ENCODE results near the gene GALK2.
"Not testable (repeated sequence)": the region's sequence is repeated elsewhere in the genome, so short reads cannot be mapped to it uniquely, and the experiment has no call there.

The GALK2 gene

DNA sequence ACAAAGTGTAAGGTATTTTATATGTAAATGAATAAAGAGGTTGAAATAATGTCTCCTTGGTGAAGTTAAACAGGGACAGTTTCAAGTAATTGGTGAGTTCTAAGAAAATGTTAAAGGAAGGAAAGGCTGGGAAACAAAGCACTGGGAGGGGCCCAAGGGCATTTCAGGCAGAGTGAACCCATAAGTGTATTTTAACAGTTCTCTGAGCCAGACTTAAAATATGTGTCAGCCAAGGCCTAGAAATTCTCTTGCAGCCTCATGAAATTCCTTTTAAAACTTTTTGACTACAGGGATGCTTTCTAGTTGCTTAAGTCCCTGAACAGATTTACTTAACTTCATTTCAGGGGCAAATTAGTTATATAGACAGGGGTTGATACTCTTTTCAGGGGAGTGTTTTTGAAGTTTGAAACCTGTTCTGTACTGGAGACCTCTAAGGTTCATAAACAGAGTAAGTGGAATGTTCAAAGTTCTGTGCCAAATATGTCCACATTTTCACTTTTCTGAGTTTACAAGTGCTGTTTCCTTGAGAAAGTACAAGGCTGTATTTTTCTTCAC lies 77.6 kb downstream of the GALK2 start:
- no peaks in the 10 kb centered on the region for H3K27me3 ChIP-seq (ENCODE audit: insufficient read depth, low read depth)
- no peaks in the 10 kb centered on the region; the same call in 1 of the 2 replicates for H3K36me3 ChIP-seq (ENCODE audit: insufficient read depth)
- peaks cover 10% of the 10 kb centered on the region for H3K4me1 ChIP-seq (ENCODE audit: low read depth, poor library complexity, severe bottlenecking)
- H3K4me3 ChIP-seq (IDR thresholded peaks at IDR 0.05; ENCODE audit: insufficient read depth, low read depth, low read length): no peak overlapping the region
- H2AFZ ChIP-seq (ENCODE audit: low read depth): no peak overlapping the region
- H3K4me2 ChIP-seq: no peak overlapping the region
- no peaks in the 10 kb centered on the region for H3K79me2 ChIP-seq (ENCODE audit: insufficient read depth, low read depth)
- no peaks in the 10 kb centered on the region for H4K20me1 ChIP-seq (ENCODE audit: insufficient read depth)
- H3K27ac ChIP-seq: no peak overlapping the region
- TF ChIP-seq, protein P1, sequence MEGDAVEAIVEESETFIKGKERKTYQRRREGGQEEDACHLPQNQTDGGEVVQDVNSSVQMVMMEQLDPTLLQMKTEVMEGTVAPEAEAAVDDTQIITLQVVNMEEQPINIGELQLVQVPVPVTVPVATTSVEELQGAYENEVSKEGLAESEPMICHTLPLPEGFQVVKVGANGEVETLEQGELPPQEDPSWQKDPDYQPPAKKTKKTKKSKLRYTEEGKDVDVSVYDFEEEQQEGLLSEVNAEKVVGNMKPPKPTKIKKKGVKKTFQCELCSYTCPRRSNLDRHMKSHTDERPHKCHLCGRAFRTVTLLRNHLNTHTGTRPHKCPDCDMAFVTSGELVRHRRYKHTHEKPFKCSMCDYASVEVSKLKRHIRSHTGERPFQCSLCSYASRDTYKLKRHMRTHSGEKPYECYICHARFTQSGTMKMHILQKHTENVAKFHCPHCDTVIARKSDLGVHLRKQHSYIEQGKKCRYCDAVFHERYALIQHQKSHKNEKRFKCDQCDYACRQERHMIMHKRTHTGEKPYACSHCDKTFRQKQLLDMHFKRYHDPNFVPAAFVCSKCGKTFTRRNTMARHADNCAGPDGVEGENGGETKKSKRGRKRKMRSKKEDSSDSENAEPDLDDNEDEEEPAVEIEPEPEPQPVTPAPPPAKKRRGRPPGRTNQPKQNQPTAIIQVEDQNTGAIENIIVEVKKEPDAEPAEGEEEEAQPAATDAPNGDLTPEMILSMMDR (conservative IDR thresholded peaks at IDR 0.05; ENCODE audit: low read depth, low read length): no peak
- no peak overlapping the region for H3K9ac ChIP-seq

DNA sequence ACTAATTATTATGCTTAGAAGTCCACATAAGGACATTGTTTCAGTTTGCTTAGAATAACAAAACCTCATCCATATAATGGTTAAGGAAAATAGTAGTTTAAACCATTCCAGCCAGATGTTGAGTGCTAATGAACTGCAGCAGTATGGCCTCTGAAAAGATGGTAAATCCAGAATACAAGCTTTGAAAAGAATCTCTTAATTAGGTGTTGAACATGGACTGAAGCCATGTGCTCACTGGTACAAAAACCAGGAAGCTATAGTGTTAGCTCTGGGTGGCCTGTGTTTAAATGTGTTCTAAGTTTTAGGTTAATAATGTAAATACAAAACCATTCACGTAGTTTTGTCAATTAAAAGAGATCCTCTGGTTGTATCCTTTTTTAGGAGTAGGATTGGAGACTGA lies 78.2 kb downstream of the GALK2 start:
- Histone ChIP-seq H3K4me3 (IDR thresholded peaks at IDR 0.05; ENCODE audit: insufficient read depth, low read depth, low read length) (no peak overlapping the region), H2AFZ (ENCODE audit: low read depth) (no peak overlapping the region), H3K27ac (no peak overlapping the region), H3K79me2 (ENCODE audit: insufficient read depth, low read depth) (no peaks in the 10 kb centered on the region), H3K4me2 (no peak overlapping the region), H3K36me3 (ENCODE audit: insufficient read depth) (no peaks in the 10 kb centered on the region; the same call in 1 of the 2 replicates), H3K27me3 (ENCODE audit: insufficient read depth, low read depth) (no peaks in the 10 kb centered on the region), H3K4me1 (ENCODE audit: low read depth, poor library complexity, severe bottlenecking) (peaks cover 10% of the 10 kb centered on the region), H3K9ac (no peak overlapping the region), H4K20me1 (ENCODE audit: insufficient read depth) (no peaks in the 10 kb centered on the region)
- TF ChIP-seq, protein P1 (conservative IDR thresholded peaks at IDR 0.05; ENCODE audit: low read depth, low read length): no peak

DNA sequence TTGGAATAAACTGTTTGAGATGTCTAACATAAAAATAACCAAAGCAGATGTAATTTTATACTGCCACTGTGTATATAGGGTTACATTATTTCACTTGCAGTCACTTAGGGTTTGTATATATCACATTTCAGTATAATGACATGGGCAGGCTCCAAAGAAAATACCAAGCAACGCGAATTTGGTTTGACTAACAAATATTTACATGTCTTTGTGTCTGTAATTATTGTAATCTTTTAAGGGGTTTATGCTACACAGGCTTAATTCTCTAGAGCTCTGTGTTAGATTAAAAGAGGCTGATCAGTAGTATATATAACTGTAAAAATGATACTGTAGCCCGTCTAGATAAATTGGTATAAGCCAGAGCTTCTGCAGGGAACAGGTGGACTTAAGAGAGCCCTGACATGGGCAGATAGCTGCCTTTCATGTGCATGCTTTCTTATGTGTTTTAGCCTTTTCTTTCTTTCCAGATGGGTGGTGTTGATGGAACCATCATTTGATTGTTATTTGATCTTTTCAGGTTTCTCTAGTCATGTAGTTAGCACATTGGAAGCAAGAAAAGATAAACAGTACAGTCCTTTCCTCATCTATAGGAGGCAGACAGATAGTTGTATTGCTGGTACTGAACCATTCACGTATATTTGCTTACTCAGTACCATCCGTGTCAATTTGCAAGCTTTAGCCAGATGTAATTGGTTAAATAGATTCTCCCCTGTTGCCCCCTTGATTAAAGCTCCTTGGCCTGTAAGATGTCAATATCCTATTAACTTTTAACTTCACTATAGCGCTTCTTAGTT lies 86.1 kb downstream of the GALK2 start:
- H3K27ac ChIP-seq: no peak overlapping the region
- TF ChIP-seq, protein P1 (conservative IDR thresholded peaks at IDR 0.05; ENCODE audit: low read depth, low read length): no peak
- no peak overlapping the region for H2AFZ ChIP-seq (ENCODE audit: low read depth)
- H4K20me1 ChIP-seq (ENCODE audit: insufficient read depth): no peaks in the 10 kb centered on the region
- no peak overlapping the region for H3K4me3 ChIP-seq (IDR thresholded peaks at IDR 0.05; ENCODE audit: insufficient read depth, low read depth, low read length)
- peaks cover 6% of the 10 kb centered on the region for H3K4me1 ChIP-seq (ENCODE audit: low read depth, poor library complexity, severe bottlenecking)
- H3K4me2 ChIP-seq: no peak overlapping the region
- no peaks in the 10 kb centered on the region for H3K36me3 ChIP-seq (ENCODE audit: insufficient read depth)
- H3K79me2 ChIP-seq (ENCODE audit: insufficient read depth, low read depth): no peaks in the 10 kb centered on the region
- no peak overlapping the region for H3K9ac ChIP-seq
- no peaks in the 10 kb centered on the region for H3K27me3 ChIP-seq (ENCODE audit: insufficient read depth, low read depth)

DNA sequence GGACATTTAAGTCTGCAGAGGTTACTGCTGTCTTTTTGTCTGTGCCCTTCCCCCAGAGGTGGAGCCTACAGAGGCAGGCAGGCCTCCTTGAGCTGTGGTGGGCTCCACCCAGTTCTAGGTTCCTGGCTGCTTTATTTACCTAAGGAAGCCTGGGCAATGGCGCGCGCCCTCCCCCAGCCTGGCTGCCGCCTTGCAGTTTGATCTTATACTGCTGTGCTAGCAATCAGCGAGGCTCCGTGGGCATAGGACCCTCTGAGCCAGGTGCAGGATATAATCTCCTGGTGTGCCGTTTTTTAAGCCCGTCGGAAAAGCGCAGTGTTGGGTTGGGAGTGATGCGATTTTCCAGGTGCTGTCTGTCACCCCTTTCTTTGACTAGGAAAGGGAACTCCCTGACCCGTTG lies 95.1 kb downstream of the GALK2 start:
- H3K4me2 ChIP-seq; H3K4me3 ChIP-seq (IDR thresholded peaks at IDR 0.05; ENCODE audit: insufficient read depth, low read depth, low read length); H3K36me3 ChIP-seq (ENCODE audit: insufficient read depth); H2AFZ ChIP-seq (ENCODE audit: low read depth); H3K79me2 ChIP-seq (ENCODE audit: insufficient read depth, low read depth); H3K27me3 ChIP-seq (ENCODE audit: insufficient read depth, low read depth); H3K4me1 ChIP-seq (ENCODE audit: low read depth, poor library complexity, severe bottlenecking); H3K27ac ChIP-seq; H4K20me1 ChIP-seq (ENCODE audit: insufficient read depth); H3K9ac ChIP-seq: not testable (repeated sequence)

DNA sequence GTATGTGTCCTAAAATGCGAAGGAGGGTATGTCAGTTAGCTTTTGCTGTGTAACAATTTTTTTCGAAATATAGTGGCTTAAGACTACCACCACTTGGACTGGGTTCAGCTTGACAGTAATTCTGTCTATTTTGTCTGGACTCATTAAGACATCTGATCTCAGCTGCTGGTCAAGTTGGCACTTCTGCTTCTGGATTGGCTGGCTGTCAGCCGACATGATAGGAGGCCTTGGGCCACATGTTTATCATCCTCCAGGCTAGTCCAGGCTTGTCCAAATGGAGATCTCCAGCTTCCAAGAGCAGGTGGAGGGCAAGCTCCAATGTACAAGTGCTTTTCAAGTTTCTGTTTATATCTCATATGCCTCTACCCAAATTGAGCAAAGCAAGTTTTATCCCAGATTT lies 95.9 kb downstream of the GALK2 start:
- H3K4me2 ChIP-seq: peak overlapping the region; percentile 30; the same call in 1 of the 2 replicates
- H3K4me3 ChIP-seq (IDR thresholded peaks at IDR 0.05; ENCODE audit: insufficient read depth, low read depth, low read length): no peak overlapping the region
- no peak overlapping the region for H2AFZ ChIP-seq (ENCODE audit: low read depth)
- H3K27ac ChIP-seq: peak overlapping the region; percentile 35; the same call in 1 of the 2 replicates
- H4K20me1 ChIP-seq (ENCODE audit: insufficient read depth): no peaks in the 10 kb centered on the region
- H3K9ac ChIP-seq: no peak overlapping the region
- TF ChIP-seq, protein P1 (conservative IDR thresholded peaks at IDR 0.05; ENCODE audit: low read depth, low read length): no peak
- H3K79me2 ChIP-seq (ENCODE audit: insufficient read depth, low read depth): no peaks in the 10 kb centered on the region
- no peaks in the 10 kb centered on the region for H3K27me3 ChIP-seq (ENCODE audit: insufficient read depth, low read depth)
- peaks cover 7% of the 10 kb centered on the region for H3K4me1 ChIP-seq (ENCODE audit: low read depth, poor library complexity, severe bottlenecking)
- H3K36me3 ChIP-seq (ENCODE audit: insufficient read depth): no peaks in the 10 kb centered on the region

Measured in KMS-11 (cell line).